Uterus (tissue), 4 donors: ENCODE data around the gene ADCY2. TPM values are rescaled to one million over a fixed set of nuclear protein-coding genes. Genes with fewer than 3 reads are reported as not detected.
A peak's percentile ranks its signal among the peaks of the same experiment; 100 is the strongest.

ENCODE experiments used
- DNase-seq, 2 donors: peaks; one replicate each; pipeline ENCODE4 v3.0.0-alpha.2; 2019 to 2020
- H3K27ac ChIP-seq, 2 donors: fragments of 200-600 bp; sonication (generic); 1 replicate in 1 of 2; 2 replicates in 1 of 2; pipeline ENCODE4 v1.5.1; 2016 to 2018
- H3K27me3 ChIP-seq, 2 donors: fragments of 200-600 bp; sonication (generic); one replicate each; pipeline ENCODE4 v1.5.1; 2018 to 2019; ENCODE audit warnings: control low read depth in 1 of 2
- H3K36me3 ChIP-seq, 2 donors: fragments of 200-600 bp; sonication (generic); one replicate each; pipeline ENCODE4 v1.5.1; 2019; ENCODE audit warnings: control low read depth in 1 of 2
- H3K4me1 ChIP-seq, 2 donors: fragments of 200-600 bp; sonication (generic); one replicate each; pipeline ENCODE4 v1.5.1; 2018 to 2019; ENCODE audit warnings: control low read depth in 1 of 2
- H3K4me3 ChIP-seq, 2 donors: fragments of 200-600 bp; sonication (generic); 1 replicate in 1 of 2; 2 replicates in 1 of 2; pipeline ENCODE4 v1.5.1; 2018 to 2019; ENCODE audit warnings: mild to moderate bottlenecking in 1 of 2
- H3K9me3 ChIP-seq, 2 donors: fragments of 200-600 bp; sonication (generic); one replicate each; pipeline ENCODE4 v1.5.1; 2019; ENCODE audit warnings: control low read depth in 1 of 2
- CTCF ChIP-seq, 4 experiments: fragments of 200-600 bp in 2 of 4; fragments of 450-650 bp in 2 of 4; sonication (generic) in 2 of 4; IDR thresholded peaks; one replicate each; pipeline ENCODE4 v1.5.1; 2016 to 2019; ENCODE audit warnings: antibody characterized with exemption in 4 of 4, mild to moderate bottlenecking in 2 of 4, moderate library complexity in 1 of 4
- POLR2A ChIP-seq, 2 donors: fragments of 450-650 bp; IDR thresholded peaks; one replicate each; pipeline ENCODE4 v1.6.1; 2016; ENCODE audit warnings: antibody characterized with exemption in 2 of 2, mild to moderate bottlenecking in 1 of 2, moderate library complexity in 1 of 2
- intact Hi-C: fragments of 100-400 bp; cut with DNase I; formaldehyde crosslinking; loops from one replicate; pipeline ENCODE4 v1.15.1; 2023; ENCODE audit warnings: low total_unique reads
- total RNA-seq, 4 donors: library from RNA; depleted of rRNA in 3 of 4; stranded (reverse); fragments of >200 nt in 3 of 4; gene quantifications; one replicate each; pipeline versions ENCODE4 v1.1.0 to v1.2.4, GENCODE V29; 2014 to 2023
- donor health status: DM: yes; HTN: yes; CAD: no.

Gene ADCY2
- total RNA-seq, 4 donors from 2014 or later: 3.8 to 25.3 (median 4.5) TPM

- TF ChIP-seq POLR2A (IDR thresholded peaks at IDR 0.05) (no peak), CTCF (IDR thresholded peaks at IDR 0.05) (no peak)
- no peaks in the 10 kb centered on the region for H3K27me3 ChIP-seq
- DNase-seq: no peak
- intact Hi-C loops: no loop called here
- no peaks in the 10 kb centered on the region for H3K4me1 ChIP-seq
- no peaks in the 10 kb centered on the region for H3K9me3 ChIP-seq
- no peaks in the 10 kb centered on the region for H3K36me3 ChIP-seq
- H3K27ac ChIP-seq: peak overlapping the region; percentile 75 to 86
- H3K4me3 ChIP-seq: no peak overlapping the region
Measured at GRCh38 chr5:7813007-7813406, 417.1 kb downstream of the ADCY2 start.

- Histone ChIP-seq H3K4me1 (no peaks in the 10 kb centered on the region), H3K4me3 (no peak overlapping the region), H3K27ac (peak overlapping the region; percentile 75 to 86), H3K27me3 (no peaks in the 10 kb centered on the region), H3K36me3 (no peaks in the 10 kb centered on the region), H3K9me3 (no peaks in the 10 kb centered on the region)
- TF ChIP-seq CTCF (IDR thresholded peaks at IDR 0.05) (no peak), POLR2A (IDR thresholded peaks at IDR 0.05) (no peak)
- no peak for DNase-seq
- intact Hi-C loops: no loop called here
Measured at GRCh38 chr5:7813576-7813975, 417.6 kb downstream of the ADCY2 start.

- no peak overlapping the region for H3K4me3 ChIP-seq
- no peaks in the 10 kb centered on the region for H3K36me3 ChIP-seq
- H3K4me1 ChIP-seq: no peaks in the 10 kb centered on the region
- H3K27me3 ChIP-seq: no peaks in the 10 kb centered on the region
- DNase-seq: no peak
- intact Hi-C loops: no loop called here
- no peaks in the 10 kb centered on the region for H3K9me3 ChIP-seq
- peak overlapping the region; percentile 75 to 86 for H3K27ac ChIP-seq
- TF ChIP-seq POLR2A (IDR thresholded peaks at IDR 0.05): no peak
- no peak for TF ChIP-seq CTCF (IDR thresholded peaks at IDR 0.05)
Measured at GRCh38 chr5:7814816-7815215, 418.9 kb downstream of the ADCY2 start.

GRCh38 chr5:7815892-7816534 lies 420.1 kb downstream of the ADCY2 start:
- peak; percentile 64 to 78 (median 70) for TF ChIP-seq CTCF (IDR thresholded peaks at IDR 0.05)
- TF ChIP-seq POLR2A (IDR thresholded peaks at IDR 0.05): no peak
- intact Hi-C loops: no loop called here
- no peak overlapping the region for H3K4me3 ChIP-seq

GRCh38 chr5:7816535-7816901 lies 420.6 kb downstream of the ADCY2 start:
- H3K36me3 ChIP-seq: no peaks in the 10 kb centered on the region
- no peaks in the 10 kb centered on the region for H3K4me1 ChIP-seq
- H3K27me3 ChIP-seq: no peaks in the 10 kb centered on the region
- no peak overlapping the region for H3K27ac ChIP-seq
- intact Hi-C loops: no loop called here
- H3K4me3 ChIP-seq: no peak overlapping the region
- no peak for DNase-seq
- no peaks in the 10 kb centered on the region for H3K9me3 ChIP-seq
- TF ChIP-seq CTCF (IDR thresholded peaks at IDR 0.05) (no peak), POLR2A (IDR thresholded peaks at IDR 0.05) (no peak)

More at GRCh38 chr5:7815892-7816534, 420.1 kb downstream of the ADCY2 start:
- Histone ChIP-seq H3K36me3 (no peaks in the 10 kb centered on the region), H3K9me3 (no peaks in the 10 kb centered on the region), H3K27ac (no peak overlapping the region), H3K4me1 (no peaks in the 10 kb centered on the region), H3K27me3 (no peaks in the 10 kb centered on the region)
- peak; percentile 69 to 75 for DNase-seq
